Gastroesophageal sphincter (tissue), 3 donors: Measurements from ENCODE around the gene CYP4F11.

Experiments used
- CTCF ChIP-seq, 4 experiments: fragments of 200-600 bp in 2 of 4; fragments of 450-650 bp in 2 of 4; sonication (generic) in 1 of 4; IDR thresholded peaks; one replicate each; pipeline ENCODE4 v1.5.1; 2017 to 2019; ENCODE audit warnings: antibody characterized with exemption in 4 of 4, mild to moderate bottlenecking in 2 of 4, moderate library complexity in 2 of 4
- POLR2A ChIP-seq, 2 donors: fragments of 450-650 bp; IDR thresholded peaks; one replicate each; pipeline ENCODE4 v1.6.1; 2017; ENCODE audit warnings: antibody characterized with exemption in 2 of 2, mild to moderate bottlenecking in 2 of 2, moderate library complexity in 1 of 2

GRCh38 chr19:15923702-15924101, 10.6 kb downstream of the CYP4F11 start:
- TF ChIP-seq POLR2A (IDR thresholded peaks at IDR 0.05) (no peak), CTCF (IDR thresholded peaks at IDR 0.05) (no peak)
